Activated effector memory CD4-positive, alpha-beta T cell treated with anti-CD3 and anti-CD28 coated beads, Interleukin-2, amount 50 U/mL, for 16 hours (primary cell): ENCODE data around the gene KMO.
A peak's percentile ranks its signal among the peaks of the same experiment; 100 is the strongest.

Source experiments
- DNase-seq: peaks from one replicate; pipeline ENCODE4 v3.0.0-alpha.2; 2020

KMO gene

DNA sequence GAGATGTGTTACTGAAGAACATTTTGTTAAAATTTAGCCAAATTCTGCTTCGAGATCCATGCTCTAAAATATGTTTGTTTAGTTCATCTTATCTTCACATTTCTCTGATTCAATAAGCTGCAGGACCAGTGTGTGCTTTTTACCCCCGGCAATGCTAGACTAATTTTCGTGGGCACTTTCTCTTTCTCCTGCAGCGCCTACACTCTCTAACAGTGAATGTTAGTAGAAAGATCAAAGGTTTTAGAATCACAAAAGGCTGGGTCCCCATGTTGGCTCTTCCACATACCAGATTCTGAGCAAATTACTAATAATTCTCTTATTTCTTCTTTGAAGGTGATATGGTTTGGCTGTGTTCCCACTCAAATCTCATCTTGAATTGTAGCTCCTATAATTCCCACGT, 99.5 kb downstream of the KMO start:
- DNase-seq, result no peak

- no peak for DNase-seq
These were observed 100.8 kb downstream of the KMO start for GRCh38 chr1:241632987-241633386.

DNA sequence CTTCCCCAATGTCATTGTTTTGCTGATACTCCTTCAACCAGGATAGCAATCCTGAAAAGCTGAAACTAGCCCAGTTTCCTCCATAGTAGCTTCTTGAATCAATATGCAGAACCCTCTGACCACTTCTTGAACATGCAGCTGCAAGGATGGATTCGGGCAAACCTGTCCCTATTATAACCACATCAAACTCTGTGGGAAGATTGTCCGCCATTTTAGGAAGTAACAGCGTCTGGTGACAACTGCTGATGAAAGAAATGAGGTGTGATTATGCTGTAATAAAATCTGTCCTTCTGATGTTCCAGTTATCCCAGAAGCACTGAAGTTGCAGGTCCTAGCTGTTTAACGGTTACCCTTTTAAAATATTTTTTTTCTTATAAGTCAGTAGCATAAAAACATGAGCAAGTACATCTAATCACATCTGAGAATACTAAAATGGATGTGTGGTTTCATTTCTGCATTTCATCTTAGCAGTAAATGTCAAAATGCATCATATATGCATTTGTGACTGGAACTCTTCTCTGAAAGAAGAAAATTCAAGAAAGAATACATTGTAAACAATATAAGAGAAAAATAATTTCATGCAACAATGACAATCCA, 103.5 kb downstream of the KMO start:
- DNase-seq, result no peak

DNA sequence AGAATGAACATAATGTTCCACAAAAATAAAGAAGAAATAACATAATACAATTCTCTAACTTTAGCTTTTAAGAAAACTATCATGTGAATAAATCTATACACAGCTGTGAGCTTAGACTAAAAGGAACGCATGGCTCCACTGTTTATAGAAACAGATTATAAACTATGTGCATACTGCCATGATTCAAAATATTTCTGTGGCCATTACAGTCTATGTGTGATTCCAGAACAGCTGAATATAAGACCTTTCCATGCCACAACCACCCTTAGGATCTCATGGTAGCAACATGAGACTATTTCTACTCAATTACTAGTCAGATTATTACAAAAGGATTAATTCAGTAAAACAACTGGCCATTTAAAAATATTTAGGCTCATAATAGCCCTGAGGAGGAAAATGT, 104.1 kb downstream of the KMO start:
- DNase-seq, result no peak

DNA sequence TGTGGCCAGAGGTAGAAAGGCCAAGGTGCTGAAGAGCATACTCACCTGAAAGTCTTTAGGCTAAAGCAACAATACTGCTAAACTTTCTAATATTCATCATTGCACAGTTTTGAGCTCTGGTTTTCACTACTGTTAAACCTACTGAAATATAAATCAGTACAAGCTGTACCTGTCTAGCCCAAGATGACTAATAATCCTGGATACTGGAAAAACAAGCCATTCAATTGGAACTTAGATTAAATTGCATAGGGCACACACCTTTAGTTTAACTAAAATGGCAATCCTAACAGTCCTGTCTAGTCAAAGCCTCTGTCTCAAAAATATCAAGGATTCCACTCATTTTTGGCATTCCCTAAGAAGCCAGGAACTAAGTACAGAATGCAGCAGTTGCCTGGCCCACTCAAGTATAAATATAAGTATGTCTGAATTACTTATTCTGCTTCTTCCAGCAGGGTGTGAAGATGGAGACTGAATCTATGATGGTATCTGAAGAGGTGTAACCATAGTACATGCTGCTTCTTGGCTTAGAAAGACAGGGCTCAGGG, 104.9 kb downstream of the KMO start:
- DNase-seq, result no peak

- DNase-seq, result no peak
These were observed 105.4 kb downstream of the KMO start for GRCh38 chr1:241637604-241638003.

GRCh38 chr1:241638099-241638682, 106.0 kb downstream of the KMO start:
- no peak for DNase-seq

DNA sequence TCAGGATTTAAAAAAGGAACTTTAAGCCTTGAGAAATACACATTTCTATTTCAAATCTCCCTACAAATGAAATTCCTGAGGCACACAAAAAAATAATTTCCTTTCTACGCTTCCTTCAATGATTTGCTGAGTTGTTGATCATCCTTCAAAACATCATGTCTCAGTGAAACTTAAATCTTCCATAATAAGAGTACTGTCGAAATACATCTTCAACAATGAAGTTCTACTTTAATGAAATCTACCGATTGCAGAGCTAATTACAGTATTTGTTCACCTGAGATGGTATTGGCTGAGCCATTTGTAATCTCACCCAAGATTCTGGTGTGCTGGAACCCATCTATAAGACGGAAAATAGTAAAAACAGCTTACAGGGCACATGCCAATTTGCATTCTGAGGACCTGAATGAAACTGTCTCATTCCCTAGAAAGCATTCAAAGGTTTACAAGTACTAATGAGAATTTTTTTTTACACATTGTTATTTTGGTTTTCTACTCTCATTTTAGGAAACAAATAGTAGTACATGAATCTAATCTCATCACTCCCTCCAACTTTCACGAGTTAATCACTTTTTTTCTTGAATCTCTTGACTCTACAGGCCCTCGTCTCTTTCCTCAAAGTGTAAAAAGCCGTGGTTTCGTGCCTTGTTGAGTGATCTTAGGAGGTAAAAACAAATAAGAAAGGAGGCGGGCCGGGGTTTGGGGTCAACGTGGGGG, 106.9 kb downstream of the KMO start:
- no peak for DNase-seq

DNA sequence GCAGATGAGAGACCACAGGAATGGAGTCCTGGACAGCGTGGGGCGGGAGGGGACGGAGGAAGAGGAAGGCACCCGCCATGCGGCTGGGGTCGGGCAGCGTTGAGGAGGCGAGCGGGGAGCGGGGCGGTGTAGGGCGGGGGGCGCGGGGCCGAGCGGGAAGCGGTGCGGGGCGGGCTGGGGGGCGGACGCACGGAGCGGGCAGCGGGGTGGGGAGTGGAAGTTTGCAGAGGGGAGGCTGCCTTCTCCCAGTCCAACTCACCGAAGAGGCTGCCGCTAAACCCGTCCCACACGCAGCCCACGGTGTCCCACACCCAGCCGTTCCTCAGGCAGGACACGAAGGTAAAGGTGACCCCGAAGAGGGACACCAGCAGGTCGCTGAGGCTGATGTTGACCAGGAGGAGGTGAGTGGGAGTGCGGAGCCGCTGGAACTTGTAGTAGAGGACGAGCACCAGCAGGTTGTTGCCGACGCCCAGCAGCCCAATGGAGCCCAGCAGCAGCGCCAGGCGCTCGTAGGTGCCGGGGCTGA, 107.5 kb downstream of the KMO start:
- no peak for DNase-seq

DNA sequence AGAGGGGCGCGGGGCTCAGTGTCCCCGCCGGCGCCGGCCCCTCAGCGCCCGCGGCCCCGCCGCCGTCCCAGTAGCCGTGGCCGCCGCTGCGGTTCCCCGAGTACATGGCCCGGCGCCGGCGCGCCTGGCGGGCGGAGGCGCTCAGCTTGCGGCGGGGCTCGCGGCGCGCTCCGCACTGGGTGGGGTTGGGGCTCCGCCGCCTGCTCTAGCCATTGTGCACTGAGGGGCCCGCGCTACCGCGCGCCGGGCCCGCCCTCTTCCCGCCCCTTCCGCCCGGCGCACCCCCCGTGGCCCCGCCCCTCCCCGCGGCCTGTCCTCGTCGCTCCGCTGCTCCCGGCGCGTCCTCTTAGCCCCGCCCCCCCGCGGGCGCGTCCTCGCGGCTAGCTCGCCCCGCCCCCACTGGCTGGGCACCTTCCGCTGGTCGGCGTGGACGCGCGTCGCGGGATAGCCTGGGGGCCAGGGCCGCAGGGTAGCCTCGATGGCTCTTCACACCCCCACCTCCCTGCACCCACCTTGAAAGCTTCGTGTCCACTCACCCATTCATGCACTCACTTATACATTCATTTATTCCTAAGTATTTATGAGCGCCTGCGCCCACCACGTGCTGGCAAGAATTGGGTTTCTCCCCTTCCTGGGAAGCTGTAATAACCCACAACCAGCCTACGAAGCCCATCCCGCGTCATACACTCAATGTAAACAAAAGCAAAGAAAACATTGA, 108.1 kb downstream of the KMO start, which contains the start of the genes CHML and OPN3:
CHML (minus strand) TSS at position 221 of the 718 bp plus-strand sequence. CDS start 4,603 bp downstream, outside the sequence.
OPN3 (minus strand) TSS at position 221 of the 718 bp plus-strand sequence; CDS start at position 106, 115 bp downstream.
- peak; percentile 96 for DNase-seq

DNA sequence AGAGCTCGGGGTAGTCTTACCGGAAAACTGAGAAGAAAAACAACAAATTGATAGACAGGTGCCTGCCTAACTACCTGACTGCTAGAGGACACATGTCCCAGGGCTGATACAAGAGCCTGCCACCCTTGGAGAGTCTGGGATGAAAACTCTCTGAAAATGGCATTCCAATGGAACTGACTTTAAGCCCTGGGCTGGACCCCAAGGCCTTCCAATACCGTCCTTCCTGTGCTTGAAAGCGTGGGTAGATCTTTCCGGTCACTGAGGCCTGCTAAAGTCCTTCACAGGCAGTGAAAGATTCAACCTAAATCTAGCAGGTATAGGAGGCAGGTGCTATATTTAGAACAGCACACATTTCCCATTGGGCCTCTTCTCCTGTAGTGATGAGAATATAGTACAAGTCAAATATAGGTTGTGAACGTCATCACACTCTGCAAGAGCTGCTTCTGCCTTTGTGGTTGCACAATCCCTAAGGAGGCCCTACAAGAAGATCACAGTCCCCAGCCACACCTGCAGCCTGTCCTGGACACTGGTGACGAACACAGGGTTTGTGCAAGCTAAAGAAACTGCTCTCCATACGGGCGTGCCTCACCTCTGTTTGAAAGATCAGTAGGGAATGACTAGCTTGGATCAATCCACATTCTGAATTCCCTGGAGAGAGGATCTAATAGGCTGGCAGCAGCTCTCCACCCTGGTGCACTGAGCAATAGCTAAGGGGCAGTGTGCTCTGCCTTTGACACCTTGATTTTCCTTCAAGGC, 108.9 kb downstream of the KMO start:
- DNase-seq, result peak; percentile 62

- no peak for DNase-seq
These were observed 109.8 kb downstream of the KMO start for GRCh38 chr1:241641773-241642592.

GRCh38 chr1:241642593-241642944, 110.4 kb downstream of the KMO start:
- no peak for DNase-seq

- DNase-seq, result no peak
These were observed 112.1 kb downstream of the KMO start for GRCh38 chr1:241644259-241644658.

GRCh38 chr1:241645199-241645598, 113.0 kb downstream of the KMO start:
- DNase-seq, result no peak
